ENCODE data around the gene SPRYD7. TPM values are rescaled to one million over a fixed set of nuclear protein-coding genes. Genes with fewer than 3 reads are reported as not detected.

The SPRYD7 gene
- total RNA-seq (2022; extraction: Qiagen RNA extraction; ENCODE audit: low read depth), result 6.3 to 10.4 TPM (median 9.3 TPM) in 5 replicates

GRCh38 chr13:49936075-49936967 is at the start of gene SPRYD7:
SPRYD7 (minus strand) TSS chr13:49936340; CDS start chr13:49936235, 105 bp downstream.

Other genes starting within 250 kb of the SPRYD7 start
- gene EBPL, start 244.9 kb downstream of the SPRYD7 start, total RNA-seq (2022; extraction: Qiagen RNA extraction; ENCODE audit: low read depth), result 47.1 to 74.2 TPM (median 67.2 TPM) in 5 replicates
- 12.5 to 29.4 TPM (median 27.0 TPM) in 5 replicates for gene KPNA3, start 143.7 kb downstream of the SPRYD7 start, total RNA-seq (2022; extraction: Qiagen RNA extraction; ENCODE audit: low read depth)
- gene TRIM13, start 60.7 kb upstream of the SPRYD7 start, total RNA-seq (2022; extraction: Qiagen RNA extraction; ENCODE audit: low read depth), result 12.4 to 16.3 TPM (median 13.6 TPM) in 5 replicates
- 0.24 to 0.89 TPM (median 0.47 TPM) in 5 replicates for gene KCNRG, start 79.1 kb upstream of the SPRYD7 start, total RNA-seq (2022; extraction: Qiagen RNA extraction; ENCODE audit: low read depth)

Data from A549 treated with RU486 at 1 μM for 4 hours (cell line).